ENCODE results near the gene SWAP70.

DNA sequence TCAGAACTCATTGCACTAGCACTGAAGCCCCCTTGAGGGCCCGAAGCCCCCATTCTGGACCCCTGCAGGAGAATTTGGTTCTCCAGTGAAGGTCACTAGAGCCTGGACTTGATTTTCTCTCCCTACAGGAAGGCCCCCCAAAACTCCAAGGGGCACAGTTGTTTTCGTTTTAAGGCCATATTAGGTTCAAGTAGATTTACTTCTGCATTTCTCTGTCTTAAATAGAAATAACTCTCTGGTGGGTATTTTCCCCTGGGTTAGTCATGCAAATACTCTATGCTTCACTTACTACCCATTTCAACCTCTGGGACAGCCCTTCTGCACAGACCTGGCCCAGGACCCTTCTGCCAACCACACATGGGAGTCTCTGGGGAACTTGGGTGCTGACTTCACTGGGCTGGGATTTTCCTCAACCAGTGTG, 48.8 kb upstream of the SWAP70 start:
- TF ChIP-seq HNRNPUL1 (IDR thresholded peaks at IDR 0.05; ENCODE audit: low read length) (no peak), ZNF780A (CRISPR knock-in tag; IDR thresholded peaks at IDR 0.05) (no peak), KLF1 (tag; IDR thresholded peaks at IDR 0.05) (no peak)
- TF ChIP-seq, protein P1, sequence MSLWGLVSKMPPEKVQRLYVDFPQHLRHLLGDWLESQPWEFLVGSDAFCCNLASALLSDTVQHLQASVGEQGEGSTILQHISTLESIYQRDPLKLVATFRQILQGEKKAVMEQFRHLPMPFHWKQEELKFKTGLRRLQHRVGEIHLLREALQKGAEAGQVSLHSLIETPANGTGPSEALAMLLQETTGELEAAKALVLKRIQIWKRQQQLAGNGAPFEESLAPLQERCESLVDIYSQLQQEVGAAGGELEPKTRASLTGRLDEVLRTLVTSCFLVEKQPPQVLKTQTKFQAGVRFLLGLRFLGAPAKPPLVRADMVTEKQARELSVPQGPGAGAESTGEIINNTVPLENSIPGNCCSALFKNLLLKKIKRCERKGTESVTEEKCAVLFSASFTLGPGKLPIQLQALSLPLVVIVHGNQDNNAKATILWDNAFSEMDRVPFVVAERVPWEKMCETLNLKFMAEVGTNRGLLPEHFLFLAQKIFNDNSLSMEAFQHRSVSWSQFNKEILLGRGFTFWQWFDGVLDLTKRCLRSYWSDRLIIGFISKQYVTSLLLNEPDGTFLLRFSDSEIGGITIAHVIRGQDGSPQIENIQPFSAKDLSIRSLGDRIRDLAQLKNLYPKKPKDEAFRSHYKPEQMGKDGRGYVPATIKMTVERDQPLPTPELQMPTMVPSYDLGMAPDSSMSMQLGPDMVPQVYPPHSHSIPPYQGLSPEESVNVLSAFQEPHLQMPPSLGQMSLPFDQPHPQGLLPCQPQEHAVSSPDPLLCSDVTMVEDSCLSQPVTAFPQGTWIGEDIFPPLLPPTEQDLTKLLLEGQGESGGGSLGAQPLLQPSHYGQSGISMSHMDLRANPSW (CRISPR knock-in tag; IDR thresholded peaks at IDR 0.05) = no peak
- TF ChIP-seq, protein P2, sequence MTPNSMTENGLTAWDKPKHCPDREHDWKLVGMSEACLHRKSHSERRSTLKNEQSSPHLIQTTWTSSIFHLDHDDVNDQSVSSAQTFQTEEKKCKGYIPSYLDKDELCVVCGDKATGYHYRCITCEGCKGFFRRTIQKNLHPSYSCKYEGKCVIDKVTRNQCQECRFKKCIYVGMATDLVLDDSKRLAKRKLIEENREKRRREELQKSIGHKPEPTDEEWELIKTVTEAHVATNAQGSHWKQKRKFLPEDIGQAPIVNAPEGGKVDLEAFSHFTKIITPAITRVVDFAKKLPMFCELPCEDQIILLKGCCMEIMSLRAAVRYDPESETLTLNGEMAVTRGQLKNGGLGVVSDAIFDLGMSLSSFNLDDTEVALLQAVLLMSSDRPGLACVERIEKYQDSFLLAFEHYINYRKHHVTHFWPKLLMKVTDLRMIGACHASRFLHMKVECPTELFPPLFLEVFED (CRISPR knock-in tag; conservative IDR thresholded peaks at IDR 0.05) = no peak

Data from K562 (cell line).